Panc1 (cell line): ENCODE results near the gene GREM1.

Source experiments
- CTCF ChIP-seq: fragments of 450-650 bp; IDR thresholded peaks from 2 replicates; pipeline ENCODE4 v1.5.1; 2017; ENCODE audit warnings: mild to moderate bottlenecking
- POLR2AphosphoS5 ChIP-seq: IDR thresholded peaks from 2 replicates; pipeline ENCODE4 v1.6.1; 2012; ENCODE audit warnings: mild to moderate bottlenecking, low read depth, low read length, moderate library complexity
- REST ChIP-seq, 2 experiments: IDR thresholded peaks; 2 replicates each; pipeline ENCODE4 v1.6.1; 2011 to 2012; ENCODE audit warnings: low read depth in 2 of 2, control low read depth in 1 of 2, low read length in 1 of 2, mild to moderate bottlenecking in 1 of 2, moderate library complexity in 1 of 2; ENCODE audit not compliant: insufficient read depth in 1 of 2
- SIN3A ChIP-seq: IDR thresholded peaks from 2 replicates; pipeline ENCODE4 v1.6.1; 2012; ENCODE audit warnings: low read depth, mild to moderate bottlenecking, low read length, moderate library complexity, borderline replicate concordance; ENCODE audit not compliant: insufficient read depth
- TCF7L2 ChIP-seq: IDR thresholded peaks from 2 replicates; pipeline ENCODE4 v1.6.1; 2011; ENCODE audit warnings: mild to moderate bottlenecking, low read depth, low read length, inconsistent platforms

- TF ChIP-seq CTCF (no peak), REST (IDR thresholded peaks at IDR 0.05; ENCODE audit: insufficient read depth in 1 of 2, low read depth in 2 of 2, low read length in 1 of 2) (no peak), TCF7L2 (no peak), POLR2AphosphoS5 (no peak), SIN3A (no peak)
Measured at GRCh38 chr15:32668942-32669341, 48.9 kb upstream of the GREM1 start.
